ENCODE data around the gene POLR1D.

POLR1D gene, protein sequence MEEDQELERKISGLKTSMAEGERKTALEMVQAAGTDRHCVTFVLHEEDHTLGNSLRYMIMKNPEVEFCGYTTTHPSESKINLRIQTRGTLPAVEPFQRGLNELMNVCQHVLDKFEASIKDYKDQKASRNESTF

DNA sequence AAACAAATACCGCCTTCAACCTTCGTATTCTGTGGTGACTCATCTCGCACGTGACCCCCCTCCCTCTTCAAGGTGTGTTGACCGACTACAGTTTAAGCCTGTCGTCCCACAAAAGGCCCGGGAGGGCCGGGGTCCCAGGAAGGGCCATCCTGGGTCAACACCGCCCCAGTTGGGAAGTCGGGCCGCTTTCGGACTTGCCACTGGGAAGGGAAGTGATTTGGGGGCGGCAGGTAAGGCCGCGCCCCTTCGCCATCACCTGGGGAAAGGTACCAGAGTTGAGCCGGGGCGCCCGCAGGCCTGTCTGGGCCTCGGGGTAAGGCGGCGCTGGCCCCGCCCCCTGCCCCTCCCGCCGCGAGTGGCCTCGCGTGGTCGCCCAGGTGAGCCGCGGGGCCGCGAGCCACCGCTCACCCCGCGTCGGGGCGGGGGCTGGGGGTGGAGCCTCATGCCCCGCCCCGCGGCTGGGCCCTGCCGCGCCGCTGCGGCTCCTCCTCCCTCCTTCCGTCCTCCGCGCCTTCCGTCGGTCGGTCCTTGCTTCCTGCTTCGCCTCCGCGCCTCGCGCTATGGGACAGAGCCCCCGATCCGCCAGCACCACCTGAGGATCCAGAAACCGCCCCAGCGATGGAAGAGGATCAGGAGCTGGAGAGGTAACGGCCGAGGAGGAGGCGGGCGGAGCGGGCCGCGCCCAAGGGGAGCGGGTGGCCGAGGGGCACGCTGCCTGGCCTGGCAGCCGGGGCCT is at the start of gene POLR1D:
Gene POLR1D (plus strand): TSS at position 527 of the 736 bp plus-strand sequence. CDS start 92 bp downstream, at position 619.
- H3K36me3 ChIP-seq (ENCODE audit: insufficient read depth, low read length), result peaks cover 18% of the 10 kb centered on the region
- peak within 1 kb of the TSS; percentile 87 for H3K9ac ChIP-seq (ENCODE audit: low read depth, low read length)
- H3K4me1 ChIP-seq (ENCODE audit: insufficient read depth, low read length), result peaks cover 14% of the 10 kb centered on the region; the same call in 1 of the 2 replicates

DNA sequence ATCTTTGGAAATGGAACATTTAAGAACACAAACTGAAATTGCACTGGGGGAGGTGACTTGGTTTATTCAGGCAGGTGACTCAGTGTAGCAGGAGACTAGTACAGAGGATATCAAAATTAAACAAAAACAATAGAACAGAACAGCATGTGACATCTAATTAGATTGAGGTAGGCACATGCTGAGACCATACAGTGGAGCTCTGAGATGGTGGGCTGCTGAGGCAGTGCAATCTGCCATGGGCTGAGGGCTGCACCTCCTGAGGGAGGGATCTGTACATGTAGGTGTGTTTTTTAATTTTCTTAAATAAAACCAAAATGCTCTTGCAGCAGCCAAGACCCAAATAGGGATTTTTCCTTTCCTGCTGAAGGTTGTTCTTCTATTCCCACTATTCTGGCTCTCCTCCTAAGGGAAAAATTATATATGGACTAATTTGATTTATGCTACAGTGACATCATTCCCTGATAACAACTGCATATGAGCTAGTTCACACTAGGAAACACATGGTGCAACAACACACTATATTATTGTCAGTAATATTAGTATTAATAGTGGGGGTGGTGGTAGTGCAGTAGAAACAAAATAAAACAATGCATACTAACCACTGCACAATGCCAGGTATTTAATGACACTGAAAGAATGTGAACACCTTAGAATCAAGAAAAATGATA is 49.3 kb upstream of the POLR1D start:
- Histone ChIP-seq H3K9me3 (ENCODE audit: control insufficient read depth, insufficient read depth, low read length) (peaks cover 3% of the 10 kb centered on the region; the same call in 1 of the 2 replicates), H3K36me3 (ENCODE audit: insufficient read depth, low read length) (no peaks in the 10 kb centered on the region; the same call in 1 of the 2 replicates), H3K4me1 (ENCODE audit: insufficient read depth, low read length) (no peaks in the 10 kb centered on the region), H3K9ac (ENCODE audit: low read depth, low read length) (no peak overlapping the region)

More for the DNA sequence above, at the start of gene POLR1D:
- H3K9me3 ChIP-seq (ENCODE audit: control insufficient read depth, insufficient read depth, low read length), result no peaks in the 10 kb centered on the region

DNA sequence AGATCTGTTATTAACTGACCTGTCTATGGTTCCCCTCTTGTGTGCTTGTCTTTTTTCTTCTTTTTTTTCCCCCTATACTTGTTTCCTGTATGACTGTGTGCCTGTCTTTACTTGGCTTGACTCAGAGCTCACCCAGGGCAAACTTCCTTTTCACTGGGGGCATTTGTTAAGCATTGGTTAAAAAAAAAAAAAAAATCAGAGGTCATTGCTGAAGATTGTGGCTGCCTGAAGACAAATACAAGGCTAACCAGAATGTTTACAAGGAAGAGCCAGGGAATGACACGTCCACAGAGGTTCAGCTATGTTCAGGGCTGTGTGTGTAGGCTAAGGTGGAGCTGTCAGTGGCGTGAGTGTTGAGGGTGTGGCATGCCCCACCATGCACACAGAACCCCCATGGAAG is 48.4 kb upstream of the POLR1D start:
- H3K9me3 ChIP-seq (ENCODE audit: control insufficient read depth, insufficient read depth, low read length), result peaks cover 3% of the 10 kb centered on the region; the same call in 1 of the 2 replicates
- H3K9ac ChIP-seq (ENCODE audit: low read depth, low read length), result no peak overlapping the region
- H3K36me3 ChIP-seq (ENCODE audit: insufficient read depth, low read length), result no peaks in the 10 kb centered on the region
- H3K4me1 ChIP-seq (ENCODE audit: insufficient read depth, low read length), result no peaks in the 10 kb centered on the region

DNA sequence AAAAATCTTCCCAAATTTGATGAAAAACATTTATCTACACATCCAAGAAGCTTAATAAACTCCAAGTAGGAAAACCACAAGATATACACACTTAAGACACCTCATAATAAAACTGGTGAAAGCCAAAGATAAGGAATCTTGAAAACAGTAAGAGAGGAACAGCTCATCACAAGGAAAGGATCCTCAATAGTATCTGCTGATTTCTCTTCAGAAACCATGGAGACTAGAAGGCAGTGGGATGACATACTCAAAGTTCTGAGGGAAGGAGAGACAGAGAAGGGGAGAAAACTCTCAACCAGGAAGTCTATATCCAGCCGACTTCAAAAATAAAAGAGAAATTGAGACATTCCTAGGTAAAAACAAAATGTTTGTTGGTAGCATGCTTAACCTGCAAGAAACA is 47.0 kb upstream of the POLR1D start:
- Histone ChIP-seq H3K9ac (ENCODE audit: low read depth, low read length) (no peak overlapping the region), H3K4me1 (ENCODE audit: insufficient read depth, low read length) (0 out of 2 replicates have a peak, but pooled peaks cover 4% of the 10 kb centered on the region), H3K36me3 (ENCODE audit: insufficient read depth, low read length) (no peaks in the 10 kb centered on the region), H3K9me3 (ENCODE audit: control insufficient read depth, insufficient read depth, low read length) (peaks cover 3% of the 10 kb centered on the region; the same call in 1 of the 2 replicates)

DNA sequence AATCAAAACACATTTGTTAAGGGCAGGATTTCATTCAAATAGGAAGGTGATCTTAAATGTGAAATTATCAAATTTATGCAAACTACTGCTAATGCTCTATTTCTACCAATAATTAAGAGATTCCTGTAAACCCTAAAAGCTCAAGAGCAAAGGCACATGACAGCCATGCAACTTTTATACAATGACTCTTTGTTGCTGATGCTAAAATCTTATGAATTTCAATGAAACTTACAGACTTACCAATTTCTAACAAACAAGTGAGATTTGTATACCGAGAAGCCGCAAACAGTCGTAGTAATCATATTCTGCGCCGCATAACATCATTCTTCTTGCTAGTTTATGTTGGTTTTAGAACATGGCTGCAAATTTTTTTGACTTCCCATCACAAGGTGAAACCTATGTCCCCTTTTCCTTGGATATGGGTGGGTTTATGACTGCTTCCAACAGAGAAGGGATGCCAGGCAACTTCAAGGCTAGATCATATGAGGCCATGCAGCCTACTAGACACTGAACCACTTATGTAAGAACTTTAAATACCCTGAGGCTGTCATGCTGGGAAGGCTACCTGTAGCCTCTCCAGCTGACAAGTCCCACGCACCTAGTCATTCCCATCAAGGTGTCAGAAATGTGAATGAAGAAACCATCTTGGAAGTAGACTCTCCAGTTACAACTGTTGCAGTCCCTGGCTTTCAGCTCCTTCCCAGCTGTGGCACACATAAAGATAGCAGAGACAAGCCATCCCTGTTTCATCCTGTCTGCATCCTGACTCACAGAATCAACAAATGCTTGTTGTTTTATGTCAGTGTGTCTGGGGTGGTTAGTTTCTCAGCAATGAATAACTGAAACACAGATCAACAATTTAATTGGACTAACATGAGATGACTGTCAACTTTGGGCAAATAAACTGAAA is 43.3 kb upstream of the POLR1D start:
- no peak overlapping the region for H3K9ac ChIP-seq (ENCODE audit: low read depth, low read length)
- no peaks in the 10 kb centered on the region; the same call in 1 of the 2 replicates for H3K36me3 ChIP-seq (ENCODE audit: insufficient read depth, low read length)
- 0 out of 2 replicates have a peak, but pooled peaks cover 4% of the 10 kb centered on the region for H3K4me1 ChIP-seq (ENCODE audit: insufficient read depth, low read length)
- peaks cover 3% of the 10 kb centered on the region; the same call in 1 of the 2 replicates for H3K9me3 ChIP-seq (ENCODE audit: control insufficient read depth, insufficient read depth, low read length)

DNA sequence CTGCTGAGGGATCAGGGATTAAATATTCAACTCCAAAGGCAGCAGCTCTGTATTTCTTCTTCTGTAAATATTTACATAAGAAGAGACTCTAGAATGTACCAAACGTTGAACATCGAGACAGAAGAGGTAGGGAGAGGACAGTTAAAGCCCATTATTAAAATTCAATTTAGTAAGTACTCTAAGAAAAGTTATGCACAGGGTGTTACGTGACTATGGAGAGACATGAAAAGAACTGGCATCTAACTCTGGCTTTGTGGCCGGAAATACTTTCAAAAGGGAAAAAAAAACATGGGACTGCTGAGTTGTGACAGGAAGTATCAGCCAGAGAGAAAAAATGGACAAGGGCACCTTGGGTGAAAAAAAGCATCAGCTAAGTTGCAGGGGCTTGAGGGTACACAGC is 38.0 kb upstream of the POLR1D start:
- Histone ChIP-seq H3K36me3 (ENCODE audit: insufficient read depth, low read length) (no peaks in the 10 kb centered on the region; the same call in 1 of the 2 replicates), H3K9me3 (ENCODE audit: control insufficient read depth, insufficient read depth, low read length) (no peaks in the 10 kb centered on the region), H3K9ac (ENCODE audit: low read depth, low read length) (no peak overlapping the region), H3K4me1 (ENCODE audit: insufficient read depth, low read length) (0 out of 2 replicates have a peak, but pooled peaks cover 2% of the 10 kb centered on the region)

DNA sequence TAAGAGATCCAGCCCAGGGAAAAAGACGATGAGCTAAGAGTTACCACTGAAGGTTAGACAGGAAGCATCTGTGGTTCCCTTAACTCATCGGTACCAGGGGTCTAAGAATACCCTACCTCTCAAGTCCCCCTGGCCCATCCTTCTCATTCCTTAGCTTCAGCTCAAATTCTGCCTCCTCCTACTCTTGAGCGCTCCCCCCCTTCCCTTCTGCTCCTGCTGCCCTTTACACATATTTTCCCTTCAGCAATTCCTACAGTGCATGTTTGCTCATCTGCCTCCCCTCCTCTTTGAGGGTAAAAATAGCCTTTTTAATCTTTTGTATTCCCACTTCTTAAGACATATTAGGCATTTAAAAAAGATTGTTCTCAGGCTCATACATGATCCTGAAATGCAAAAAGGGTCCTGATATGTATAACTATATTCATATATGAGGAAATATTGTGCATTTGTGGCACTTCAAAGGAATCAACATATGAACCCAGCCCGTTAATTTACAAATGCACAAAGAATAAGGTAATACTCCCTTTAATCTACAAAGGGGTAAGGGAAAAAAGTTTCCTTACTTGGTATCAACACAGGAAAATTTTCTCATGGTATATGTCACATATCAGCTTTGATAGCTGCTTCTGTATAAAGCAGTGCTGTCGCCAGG is 34.5 kb upstream of the POLR1D start:
- Histone ChIP-seq H3K4me1 (ENCODE audit: insufficient read depth, low read length) (no peaks in the 10 kb centered on the region), H3K9me3 (ENCODE audit: control insufficient read depth, insufficient read depth, low read length) (no peaks in the 10 kb centered on the region), H3K9ac (ENCODE audit: low read depth, low read length) (no peak overlapping the region), H3K36me3 (ENCODE audit: insufficient read depth, low read length) (no peaks in the 10 kb centered on the region)

DNA sequence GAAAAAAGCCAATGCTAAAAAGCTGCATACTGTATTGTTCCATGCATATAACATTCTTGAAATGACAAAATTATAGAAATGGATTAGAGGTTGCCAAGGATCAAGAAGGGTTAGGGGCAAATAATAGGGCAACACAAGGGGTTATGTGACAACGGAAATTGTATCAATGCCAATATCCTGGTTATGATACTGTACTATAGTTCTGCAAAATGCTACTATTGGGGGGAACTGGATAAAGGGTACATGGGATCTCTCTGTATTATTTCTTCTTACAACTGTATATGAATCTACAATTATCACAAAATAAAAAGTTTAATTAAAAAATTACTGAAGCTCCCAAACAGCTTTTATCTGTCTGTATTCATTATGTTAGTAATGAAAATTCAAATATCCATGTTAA is 33.3 kb upstream of the POLR1D start:
- Histone ChIP-seq H3K4me1 (ENCODE audit: insufficient read depth, low read length) (no peaks in the 10 kb centered on the region), H3K9me3 (ENCODE audit: control insufficient read depth, insufficient read depth, low read length) (no peaks in the 10 kb centered on the region), H3K9ac (ENCODE audit: low read depth, low read length) (no peak overlapping the region), H3K36me3 (ENCODE audit: insufficient read depth, low read length) (no peaks in the 10 kb centered on the region)

DNA sequence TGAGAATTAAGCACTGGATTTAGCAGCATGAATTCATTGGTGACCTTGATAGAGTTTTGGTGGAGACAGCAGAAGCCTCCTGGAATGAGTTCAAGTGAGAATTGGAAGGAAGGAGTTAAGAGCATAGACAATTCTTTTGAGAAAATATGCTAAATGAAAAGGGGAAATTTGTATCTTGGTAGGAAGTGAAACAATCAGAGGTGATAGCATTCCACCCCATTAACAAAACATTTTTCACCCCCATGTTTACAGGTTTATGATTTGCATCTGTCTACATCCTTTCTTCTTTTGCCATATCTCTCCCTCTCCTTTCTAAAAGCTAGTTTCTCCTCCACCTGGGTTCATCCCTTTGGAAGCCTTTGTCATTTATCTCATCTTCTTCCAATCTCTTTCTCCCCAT is 28.8 kb upstream of the POLR1D start:
- Histone ChIP-seq H3K9me3 (ENCODE audit: control insufficient read depth, insufficient read depth, low read length) (no peaks in the 10 kb centered on the region), H3K4me1 (ENCODE audit: insufficient read depth, low read length) (peaks cover 3% of the 10 kb centered on the region; the same call in 1 of the 2 replicates), H3K36me3 (ENCODE audit: insufficient read depth, low read length) (no peaks in the 10 kb centered on the region)

DNA sequence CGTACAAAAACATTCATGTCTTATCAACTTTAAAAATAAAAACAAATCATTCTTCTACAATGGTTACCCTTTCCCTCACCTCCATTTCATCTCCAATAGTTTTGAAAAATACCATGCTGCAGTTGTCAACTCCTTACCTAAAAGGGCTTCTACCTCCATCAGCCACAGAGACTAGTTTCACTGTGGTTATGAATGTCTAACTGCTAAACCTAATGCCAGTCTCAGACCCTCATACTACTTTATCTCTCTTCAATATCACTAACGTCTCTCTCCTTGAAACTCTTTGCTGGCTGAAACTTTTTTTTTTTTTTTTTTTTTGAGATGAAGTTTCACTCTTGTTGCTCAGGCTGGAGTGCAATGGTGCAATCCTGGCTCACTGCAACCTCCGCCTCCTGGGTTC is 28.4 kb upstream of the POLR1D start:
- no peaks in the 10 kb centered on the region for H3K36me3 ChIP-seq (ENCODE audit: insufficient read depth, low read length)
- no peak overlapping the region for H3K9ac ChIP-seq (ENCODE audit: low read depth, low read length)
- peaks cover 3% of the 10 kb centered on the region; the same call in 1 of the 2 replicates for H3K4me1 ChIP-seq (ENCODE audit: insufficient read depth, low read length)
- H3K9me3 ChIP-seq (ENCODE audit: control insufficient read depth, insufficient read depth, low read length), result no peaks in the 10 kb centered on the region

More for the DNA sequence above, 28.8 kb upstream of the POLR1D start:
- no peak overlapping the region for H3K9ac ChIP-seq (ENCODE audit: low read depth, low read length)

DNA sequence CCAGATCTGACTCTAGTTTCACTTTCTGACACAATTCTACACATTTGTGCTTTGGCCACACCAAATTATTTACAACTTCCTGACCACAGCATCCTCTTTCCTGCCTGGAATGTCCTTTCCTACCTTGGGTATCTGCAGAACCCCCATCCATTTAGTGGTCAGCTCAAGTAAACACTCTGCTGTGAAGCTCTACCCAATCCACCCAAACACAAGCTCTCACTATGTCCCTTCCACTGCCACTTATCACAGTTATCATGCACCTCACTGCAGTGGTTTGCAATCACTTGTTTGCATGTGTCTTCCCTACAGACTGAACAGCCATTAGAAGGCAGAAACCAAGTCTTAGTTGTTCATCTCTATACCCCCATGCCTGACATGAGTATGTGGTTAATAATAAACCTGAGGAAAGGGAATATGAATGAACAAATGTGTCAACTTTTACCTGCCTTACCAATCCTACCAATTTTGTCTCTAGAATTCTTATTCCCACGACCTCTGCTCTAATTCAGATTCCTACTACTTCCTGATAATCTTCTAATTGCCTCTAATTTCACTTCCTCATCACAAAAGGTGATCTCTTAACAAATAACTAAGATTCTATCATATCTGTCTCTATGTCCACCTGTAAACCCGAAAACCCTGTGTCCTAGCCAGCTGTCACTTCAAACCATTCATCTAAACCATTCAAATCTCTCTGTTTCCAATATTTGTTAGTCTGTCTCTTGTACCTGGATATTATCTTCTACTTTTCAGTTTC is 26.5 kb upstream of the POLR1D start:
- no peaks in the 10 kb centered on the region for H3K9me3 ChIP-seq (ENCODE audit: control insufficient read depth, insufficient read depth, low read length)
- H3K4me1 ChIP-seq (ENCODE audit: insufficient read depth, low read length), result peaks cover 9% of the 10 kb centered on the region

DNA sequence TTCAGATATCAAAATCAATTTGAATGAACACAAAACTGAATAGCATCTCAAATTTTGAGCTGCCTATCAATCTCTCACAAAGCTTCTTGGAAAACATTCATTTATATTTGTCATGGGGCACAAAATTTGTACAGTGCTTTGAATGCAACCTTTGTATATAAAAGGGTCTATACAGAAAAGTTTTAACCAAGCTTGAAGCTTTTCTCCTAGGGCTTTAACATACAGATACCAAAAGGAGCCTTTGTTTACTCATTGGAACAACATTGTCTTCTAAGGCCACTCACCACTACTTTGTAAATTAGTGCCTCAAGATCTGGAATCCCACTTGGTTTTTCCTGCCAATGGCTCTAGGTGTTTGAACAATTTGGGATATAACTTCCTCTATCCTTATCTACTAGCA is 22.6 kb upstream of the POLR1D start:
- Histone ChIP-seq H3K4me1 (ENCODE audit: insufficient read depth, low read length) (peaks cover 13% of the 10 kb centered on the region), H3K9ac (ENCODE audit: low read depth, low read length) (no peak overlapping the region), H3K36me3 (ENCODE audit: insufficient read depth, low read length) (no peaks in the 10 kb centered on the region), H3K9me3 (ENCODE audit: control insufficient read depth, insufficient read depth, low read length) (no peaks in the 10 kb centered on the region)

More for the DNA sequence above, 26.5 kb upstream of the POLR1D start:
- Histone ChIP-seq H3K9ac (ENCODE audit: low read depth, low read length) (no peak overlapping the region), H3K36me3 (ENCODE audit: insufficient read depth, low read length) (no peaks in the 10 kb centered on the region)
